Endodermal cell (in vitro differentiated cells): ENCODE measurements around the gene SLC38A3. TPM values are rescaled to one million over a fixed set of nuclear protein-coding genes. Genes with fewer than 3 reads are reported as not detected.

Source experiments
- DNase-seq: peaks from one replicate; pipeline ENCODE4 v3.0.0-alpha.2; 2017
- H3K27ac ChIP-seq: 2 replicates; pipeline ENCODE4 v1.5.1; 2013; ENCODE audit warnings: mild to moderate bottlenecking, low read depth, low read length, moderate library complexity
- H3K27me3 ChIP-seq: 2 replicates; pipeline ENCODE4 v1.6.1; 2013; ENCODE audit warnings: mild to moderate bottlenecking, low read length, moderate library complexity; ENCODE audit not compliant: insufficient read depth, control insufficient read depth, poor library complexity, severe bottlenecking
- H3K36me3 ChIP-seq: 2 replicates; pipeline ENCODE4 v1.7.0; 2013; ENCODE audit warnings: mild to moderate bottlenecking, low read length, moderate library complexity; ENCODE audit not compliant: control insufficient read depth, insufficient read depth
- H3K4me1 ChIP-seq: one replicate; pipeline ENCODE4 v1.7.0; 2013; ENCODE audit warnings: low read length; ENCODE audit not compliant: control insufficient read depth, insufficient read depth
- H3K4me3 ChIP-seq: 2 replicates; pipeline ENCODE4 v1.5.1; 2013; ENCODE audit warnings: mild to moderate bottlenecking, low read length, moderate library complexity
- H3K9ac ChIP-seq: 2 replicates; pipeline ENCODE4 v1.6.1; 2013; ENCODE audit warnings: mild to moderate bottlenecking, low read length, moderate library complexity; ENCODE audit not compliant: poor library complexity, severe bottlenecking; ENCODE audit errors: extremely low read depth
- H3K9me3 ChIP-seq: 2 replicates; pipeline ENCODE4 v1.6.1; 2013; ENCODE audit warnings: mild to moderate bottlenecking, low read length, moderate library complexity; ENCODE audit not compliant: control insufficient read depth
- H3K27ac Mint-ChIP-seq: 2 replicates; pipeline ENCODE4 v1.8.0; 2020; ENCODE audit warnings: mixed read lengths
- H3K27me3 Mint-ChIP-seq: 2 replicates; pipeline ENCODE4 v1.8.0; 2021; ENCODE audit warnings: mild to moderate bottlenecking, mixed read lengths; ENCODE audit not compliant: insufficient read depth
- H3K36me3 Mint-ChIP-seq: 2 replicates; pipeline ENCODE4 v1.8.0; 2020; ENCODE audit warnings: low read depth, mixed read lengths
- H3K4me1 Mint-ChIP-seq: 2 replicates; pipeline ENCODE4 v1.8.0; 2020; ENCODE audit warnings: mixed read lengths
- H3K4me3 Mint-ChIP-seq: 2 replicates; pipeline ENCODE4 v1.8.0; 2020; ENCODE audit warnings: mild to moderate bottlenecking, moderate library complexity, mixed read lengths
- H3K9me3 Mint-ChIP-seq: 2 replicates; pipeline ENCODE4 v1.8.0; 2020; ENCODE audit warnings: mild to moderate bottlenecking, mixed read lengths
- CTCF ChIP-seq: fragments of 200-600 bp; sonication (generic); conservative IDR thresholded peaks from 2 replicates; pipeline ENCODE4 v1.5.0; 2021; ENCODE audit warnings: antibody characterized with exemption, mild to moderate bottlenecking
- WGBS, 2 experiments: methylation state at CpG; one replicate each; pipeline versions ENCODE4 v1.1.5 to v1.1.7; 2013; ENCODE audit warnings: missing lambda C conversion rate in 2 of 2, mixed read lengths in 1 of 2; ENCODE audit not compliant: insufficient coverage in 1 of 2, insufficient read length in 1 of 2; 5-methylcytosine and 5-hydroxymethylcytosine counted together
- total RNA-seq, 2 donors: library from RNA; stranded (reverse); fragmentation: NEBNext Ultra II Directional in 1 of 2; extraction: Animal tissue kit (Norgen Biotek cat#: 25700) in 1 of 2; gene quantifications; 2 replicates in 1 of 2; 3 replicates in 1 of 2; pipeline ENCODE4 v1.2.1, GENCODE V29; 2021

SLC38A3 gene
- total RNA-seq, 2 donors from 2014 or later: 1.5 to 1.9 TPM

GRCh38 chr3:50221051-50221410 lies 16.0 kb downstream of the SLC38A3 start:
- Mint-ChIP-seq H3K4me3 (no peak overlapping the region), H3K4me1 (peaks cover 3% of the 10 kb centered on the region), H3K27me3 (peaks cover 20% of the 10 kb centered on the region), H3K27ac (no peak overlapping the region), H3K36me3 (no peaks in the 10 kb centered on the region), H3K9me3 (no peaks in the 10 kb centered on the region)
- Histone ChIP-seq H3K36me3 (no peaks in the 10 kb centered on the region), H3K4me1 (no peaks in the 10 kb centered on the region), H3K9ac (no peak overlapping the region), H3K9me3 (no peaks in the 10 kb centered on the region), H3K27ac (no peak overlapping the region), H3K4me3 (no peak overlapping the region), H3K27me3 (peaks cover 7% of the 10 kb centered on the region)
- DNase-seq: no peak
- no peak for TF ChIP-seq CTCF
- WGBS, 2 experiments: 93 to 100% methylated on average over 2 to 3 of the region's 4 CpGs

GRCh38 chr3:50221411-50222168 lies 16.5 kb downstream of the SLC38A3 start:
- peak; percentile 74 for TF ChIP-seq CTCF
- H3K9me3 ChIP-seq: no peaks in the 10 kb centered on the region
- H3K9ac ChIP-seq: no peak overlapping the region
- 77 to 78% methylated on average over 10 to 12 of the region's 12 CpGs for whole genome bisulfite sequencing, 2 experiments
- no peak overlapping the region for H3K27ac Mint-ChIP-seq
- peaks cover 3% of the 10 kb centered on the region for H3K4me1 Mint-ChIP-seq
- H3K27me3 ChIP-seq: peaks cover 7% of the 10 kb centered on the region
- peak; percentile 91 for DNase-seq
- no peak overlapping the region for H3K27ac ChIP-seq
- peaks cover 25% of the 10 kb centered on the region for H3K27me3 Mint-ChIP-seq
- no peak overlapping the region for H3K4me3 ChIP-seq
- H3K4me1 ChIP-seq: no peaks in the 10 kb centered on the region
- no peaks in the 10 kb centered on the region for H3K36me3 Mint-ChIP-seq
- no peak overlapping the region for H3K4me3 Mint-ChIP-seq
- no peaks in the 10 kb centered on the region for H3K9me3 Mint-ChIP-seq
- no peaks in the 10 kb centered on the region for H3K36me3 ChIP-seq

GRCh38 chr3:50222169-50222528 lies 17.1 kb downstream of the SLC38A3 start:
- no peak overlapping the region for H3K4me3 ChIP-seq
- H3K27me3 Mint-ChIP-seq: peaks cover 30% of the 10 kb centered on the region
- H3K27ac ChIP-seq: no peak overlapping the region
- no peaks in the 10 kb centered on the region for H3K36me3 Mint-ChIP-seq
- 70 to 100% methylated on average over 1 of the region's 1 CpG for WGBS, 2 experiments
- peaks cover 7% of the 10 kb centered on the region for H3K27me3 ChIP-seq
- H3K9ac ChIP-seq: no peak overlapping the region
- TF ChIP-seq CTCF: no peak
- H3K9me3 Mint-ChIP-seq: no peaks in the 10 kb centered on the region
- no peak overlapping the region for H3K27ac Mint-ChIP-seq
- H3K9me3 ChIP-seq: no peaks in the 10 kb centered on the region
- no peaks in the 10 kb centered on the region for H3K4me1 ChIP-seq
- no peaks in the 10 kb centered on the region for H3K36me3 ChIP-seq
- H3K4me3 Mint-ChIP-seq: no peak overlapping the region
- peaks cover 5% of the 10 kb centered on the region for H3K4me1 Mint-ChIP-seq
- no peak for DNase-seq
